AG04450 (cell line): ENCODE results near the gene EXOC3L4. TPM values are rescaled to one million over a fixed set of nuclear protein-coding genes. Genes with fewer than 3 reads are reported as not detected.

Experiments used
- CTCF ChIA-PET: fragments of 300-600, 350-600 bp; formaldehyde crosslinking; extraction: SDS; loops from one replicate; lab custom pipeline; 2022; ENCODE audit warnings: antibody characterized with exemption, inconsistent platforms; lab: Charles Lee
- POLR2A ChIA-PET: fragments of 350-600 bp; formaldehyde crosslinking; extraction: SDS; loops from one replicate; lab custom pipeline; 2021; ENCODE audit warnings: antibody characterized with exemption, inconsistent platforms; lab: Yijun Ruan, JAX
- DNase-seq: peaks from one replicate; pipeline ENCODE4 v3.0.0-alpha.2; 2011; ENCODE audit warnings: low read depth, low spot score
- H3K27ac ChIP-seq: one replicate; pipeline ENCODE4 v1.5.1; 2012; ENCODE audit warnings: low read depth, low read length, control low read depth
- H3K27me3 ChIP-seq: one replicate; pipeline ENCODE4 v1.6.0; 2012; ENCODE audit warnings: low read length; ENCODE audit not compliant: control insufficient read depth, insufficient read depth
- H3K4me3 ChIP-seq: 2 replicates; pipeline ENCODE4 v1.5.1; 2011; ENCODE audit warnings: mild to moderate bottlenecking, low read depth, low read length, control low read depth
- H3K9me3 ChIP-seq: 2 replicates; pipeline ENCODE4 v1.5.1; 2012; ENCODE audit warnings: low read length; ENCODE audit not compliant: control insufficient read depth, insufficient read depth
- polyA plus RNA-seq: library from polyadenylated mRNA; depleted of rRNA; stranded (reverse); fragments of >200 nt; gene quantifications from 2 replicates; pipeline ENCODE4 v1.2.3, GENCODE V29; 2011
- TF ChIP-seq, protein P1 (sequence below): IDR thresholded peaks from 2 replicates; pipeline ENCODE4 v1.5.1; 2011; ENCODE audit warnings: low read depth, low read length, control low read depth, inconsistent platforms

EXOC3L4 gene
- polyA plus RNA-seq, 1 experiment: not detected

DNA sequence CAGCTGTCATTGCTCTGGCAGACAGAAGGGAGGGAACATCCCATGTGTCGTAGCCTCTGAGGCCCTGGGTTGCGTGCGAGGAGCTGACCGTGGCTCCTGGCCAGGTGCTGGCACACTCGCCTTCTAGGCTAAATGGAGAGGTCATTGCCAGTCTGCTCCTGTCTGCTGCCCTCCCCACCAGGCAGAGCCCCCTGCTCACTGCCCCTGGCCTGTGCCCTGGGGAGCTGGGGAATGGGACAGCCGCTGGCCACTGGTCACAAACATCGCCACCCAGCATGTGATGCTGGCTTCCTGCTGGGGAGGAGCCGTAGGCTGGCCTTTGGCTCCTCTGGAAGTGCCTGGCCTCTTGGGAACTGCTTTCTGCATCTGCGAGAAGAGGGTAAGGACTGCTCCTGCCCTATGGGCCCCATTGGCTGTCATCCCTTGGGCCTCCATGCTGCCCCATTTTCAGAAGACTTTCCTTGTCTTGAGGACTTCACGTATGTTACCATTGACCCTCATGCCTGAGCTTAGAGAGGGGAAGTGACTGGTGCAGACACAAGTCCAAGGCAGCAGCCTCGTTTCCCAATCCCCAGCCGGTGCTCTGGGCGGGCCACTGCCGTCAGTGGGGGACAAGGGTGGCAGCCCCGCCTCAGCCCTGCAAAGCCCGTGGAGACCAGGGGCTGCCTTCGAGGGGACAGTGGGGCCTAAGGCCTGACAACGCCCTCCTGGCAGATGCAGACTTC, 26.8 kb downstream of the EXOC3L4 start:
- Histone ChIP-seq H3K27ac (no peak overlapping the region), H3K4me3 (no peak overlapping the region), H3K27me3 (peaks cover 12% of the 10 kb centered on the region), H3K9me3 (no peaks in the 10 kb centered on the region; the same call in 1 of the 2 replicates)
- no peak for DNase-seq
- ChIA-PET CTCF (interaction anchor here (2.2 kb wide), 1 partner anchor 16 kb away, joined by 11 read pairs; no protein-coding TSS in a partner anchor), POLR2A (no interaction called here)
- TF ChIP-seq, protein P1, sequence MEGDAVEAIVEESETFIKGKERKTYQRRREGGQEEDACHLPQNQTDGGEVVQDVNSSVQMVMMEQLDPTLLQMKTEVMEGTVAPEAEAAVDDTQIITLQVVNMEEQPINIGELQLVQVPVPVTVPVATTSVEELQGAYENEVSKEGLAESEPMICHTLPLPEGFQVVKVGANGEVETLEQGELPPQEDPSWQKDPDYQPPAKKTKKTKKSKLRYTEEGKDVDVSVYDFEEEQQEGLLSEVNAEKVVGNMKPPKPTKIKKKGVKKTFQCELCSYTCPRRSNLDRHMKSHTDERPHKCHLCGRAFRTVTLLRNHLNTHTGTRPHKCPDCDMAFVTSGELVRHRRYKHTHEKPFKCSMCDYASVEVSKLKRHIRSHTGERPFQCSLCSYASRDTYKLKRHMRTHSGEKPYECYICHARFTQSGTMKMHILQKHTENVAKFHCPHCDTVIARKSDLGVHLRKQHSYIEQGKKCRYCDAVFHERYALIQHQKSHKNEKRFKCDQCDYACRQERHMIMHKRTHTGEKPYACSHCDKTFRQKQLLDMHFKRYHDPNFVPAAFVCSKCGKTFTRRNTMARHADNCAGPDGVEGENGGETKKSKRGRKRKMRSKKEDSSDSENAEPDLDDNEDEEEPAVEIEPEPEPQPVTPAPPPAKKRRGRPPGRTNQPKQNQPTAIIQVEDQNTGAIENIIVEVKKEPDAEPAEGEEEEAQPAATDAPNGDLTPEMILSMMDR: no peak

DNA sequence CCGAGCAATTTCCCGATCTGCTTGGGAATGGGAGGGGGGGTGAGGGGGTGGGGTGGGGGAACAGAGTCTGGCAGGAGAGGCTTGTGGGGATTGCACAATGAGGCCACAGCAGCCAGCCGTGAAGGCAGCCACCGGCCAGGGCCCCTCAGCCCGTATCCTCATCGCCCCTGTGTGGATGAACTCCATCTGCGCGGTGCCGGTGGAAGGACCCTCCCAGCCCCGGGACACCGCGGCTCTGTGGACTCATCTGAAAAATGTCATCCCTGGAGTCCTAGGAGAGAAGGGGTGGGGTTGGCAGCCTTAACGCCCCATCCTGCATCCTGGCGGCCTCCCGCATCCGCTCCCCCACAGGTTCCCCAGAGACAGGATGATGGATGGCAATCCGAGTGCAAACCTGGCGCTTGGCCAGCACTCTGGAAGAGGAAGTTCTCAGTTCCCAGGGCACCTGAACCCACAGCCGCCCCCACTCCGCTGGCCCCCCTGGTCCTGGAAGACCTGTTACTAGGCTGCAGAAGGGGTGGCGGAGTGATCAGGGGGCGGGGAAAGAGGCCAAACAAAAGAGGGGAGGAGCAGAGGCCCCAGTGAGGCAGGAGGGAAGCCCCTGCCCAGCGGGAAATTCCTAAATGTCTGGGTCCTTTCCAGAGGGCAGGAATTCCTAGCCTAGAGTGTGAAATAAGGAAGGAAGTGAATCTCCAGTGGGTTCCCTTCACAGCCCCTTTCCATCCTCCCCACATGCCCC, 27.5 kb downstream of the EXOC3L4 start:
- POLR2A ChIA-PET: no interaction called here
- CTCF ChIA-PET: interaction anchor here (2.2 kb wide), 1 partner anchor 17 kb away, joined by 11 read pairs; no protein-coding TSS in a partner anchor
- DNase-seq: no peak
- Histone ChIP-seq H3K9me3 (no peaks in the 10 kb centered on the region; the same call in 1 of the 2 replicates), H3K27me3 (peaks cover 14% of the 10 kb centered on the region), H3K4me3 (no peak overlapping the region), H3K27ac (peak overlapping the region; percentile 11)
- TF ChIP-seq, protein P1: no peak

DNA sequence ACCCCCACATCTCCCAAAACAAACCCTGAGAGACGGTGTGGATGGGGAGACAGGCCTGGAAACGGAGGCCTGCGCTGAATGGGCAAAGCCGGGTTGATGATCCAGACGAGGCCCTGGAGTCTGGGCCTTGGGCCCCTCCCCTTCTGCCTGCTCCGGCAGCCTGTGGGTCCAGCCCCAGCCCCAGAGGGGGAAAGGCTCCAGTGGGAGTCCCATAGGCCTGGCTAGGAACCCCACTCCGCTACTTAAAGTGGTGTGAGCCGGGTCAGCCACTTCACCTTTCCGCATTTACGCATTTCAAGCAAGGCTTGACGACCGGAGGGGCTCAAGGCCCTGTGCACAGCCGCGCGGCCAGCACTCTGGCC, 28.0 kb downstream of the EXOC3L4 start:
- CTCF ChIA-PET: no interaction called here
- POLR2A ChIA-PET: no interaction called here
- no peak for DNase-seq

DNA sequence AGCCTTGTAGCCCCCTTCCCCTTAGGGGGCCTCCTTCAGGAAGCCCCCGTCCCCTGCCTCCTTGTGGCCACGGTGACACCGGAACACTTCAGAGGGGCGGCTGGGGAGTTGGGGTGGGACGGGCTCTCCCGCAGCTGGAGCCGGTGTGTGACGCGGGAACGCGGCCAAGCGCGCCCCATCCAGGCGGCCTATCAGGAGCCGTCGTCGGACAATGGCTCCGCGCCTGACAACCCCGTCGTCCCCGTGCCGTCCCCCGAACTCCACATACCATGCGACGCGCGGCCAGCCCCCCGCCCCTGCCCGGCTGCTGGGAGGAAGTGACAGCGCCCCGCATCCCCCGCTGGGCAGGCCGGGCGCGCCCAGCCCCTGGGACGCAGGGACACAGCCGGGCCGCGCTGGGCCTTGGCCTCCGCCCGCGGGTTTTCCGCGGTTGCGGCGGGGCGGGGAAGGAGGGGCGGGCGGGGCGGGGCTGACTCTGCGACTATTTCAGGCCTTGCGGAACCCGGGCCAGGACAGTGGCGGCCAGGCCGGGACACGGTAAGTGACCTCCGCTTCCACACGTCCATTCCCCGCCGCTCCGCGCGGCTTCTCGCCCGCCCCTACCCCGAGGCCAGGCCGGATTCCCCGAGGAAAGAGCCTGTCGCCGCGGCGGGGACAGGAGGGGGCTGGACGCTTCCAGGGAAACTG, 28.6 kb downstream of the EXOC3L4 start, which contains the start of gene TNFAIP2:
Gene TNFAIP2, plus strand, starts transcription at position 515 of the 687 bp plus-strand sequence. CDS start 2,997 bp downstream, outside the sequence.
- Histone ChIP-seq H3K9me3 (no peaks in the 10 kb centered on the region; the same call in 1 of the 2 replicates), H3K27ac (peak within 1 kb of the TSS; percentile 11), H3K27me3 (peaks cover 14% of the 10 kb centered on the region), H3K4me3 (peak within 1 kb of the TSS; percentile 45)
- ChIA-PET POLR2A (no interaction called here), CTCF (interaction anchor here (1.5 kb wide), 1 partner anchor 17 kb away, joined by 3 read pairs; no protein-coding TSS in a partner anchor)
- TF ChIP-seq, protein P1: no peak
- no peak for DNase-seq

More for the DNA sequence above, 28.0 kb downstream of the EXOC3L4 start:
- peak overlapping the region; percentile 11 for H3K27ac ChIP-seq
- H3K27me3 ChIP-seq: peaks cover 14% of the 10 kb centered on the region
- H3K9me3 ChIP-seq: no peaks in the 10 kb centered on the region; the same call in 1 of the 2 replicates
- no peak overlapping the region for H3K4me3 ChIP-seq
- TF ChIP-seq, protein P1: no peak
